ENCODE data around the gene PRSS12. TPM values are rescaled to one million over a fixed set of nuclear protein-coding genes. Genes with fewer than 3 reads are reported as not detected.

PRSS12 gene
- total RNA-seq, 1 donor from 2014 or later, result 2.3 TPM

- Histone ChIP-seq H3K4me3 (ENCODE audit: low read depth, low read length) (no peak overlapping the region), H3K36me3 (ENCODE audit: control insufficient read depth, insufficient read depth, low read length) (no peaks in the 10 kb centered on the region), H3K27me3 (ENCODE audit: control insufficient read depth, insufficient read depth, low read length) (no peaks in the 10 kb centered on the region)
- DNase-seq (ENCODE audit: low read depth), result no peak
- TF ChIP-seq, protein P1, sequence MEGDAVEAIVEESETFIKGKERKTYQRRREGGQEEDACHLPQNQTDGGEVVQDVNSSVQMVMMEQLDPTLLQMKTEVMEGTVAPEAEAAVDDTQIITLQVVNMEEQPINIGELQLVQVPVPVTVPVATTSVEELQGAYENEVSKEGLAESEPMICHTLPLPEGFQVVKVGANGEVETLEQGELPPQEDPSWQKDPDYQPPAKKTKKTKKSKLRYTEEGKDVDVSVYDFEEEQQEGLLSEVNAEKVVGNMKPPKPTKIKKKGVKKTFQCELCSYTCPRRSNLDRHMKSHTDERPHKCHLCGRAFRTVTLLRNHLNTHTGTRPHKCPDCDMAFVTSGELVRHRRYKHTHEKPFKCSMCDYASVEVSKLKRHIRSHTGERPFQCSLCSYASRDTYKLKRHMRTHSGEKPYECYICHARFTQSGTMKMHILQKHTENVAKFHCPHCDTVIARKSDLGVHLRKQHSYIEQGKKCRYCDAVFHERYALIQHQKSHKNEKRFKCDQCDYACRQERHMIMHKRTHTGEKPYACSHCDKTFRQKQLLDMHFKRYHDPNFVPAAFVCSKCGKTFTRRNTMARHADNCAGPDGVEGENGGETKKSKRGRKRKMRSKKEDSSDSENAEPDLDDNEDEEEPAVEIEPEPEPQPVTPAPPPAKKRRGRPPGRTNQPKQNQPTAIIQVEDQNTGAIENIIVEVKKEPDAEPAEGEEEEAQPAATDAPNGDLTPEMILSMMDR (IDR thresholded peaks at IDR 0.05; ENCODE audit: insufficient read depth, low read length, poor library complexity, severe bottlenecking), result no peak
These were observed 93.7 kb downstream of the PRSS12 start for GRCh38 chr4:118259111-118259510.

GRCh38 chr4:118254368-118254767, 98.4 kb downstream of the PRSS12 start:
- no peak overlapping the region for H3K4me3 ChIP-seq (ENCODE audit: low read depth, low read length)
- no peaks in the 10 kb centered on the region for H3K27me3 ChIP-seq (ENCODE audit: control insufficient read depth, insufficient read depth, low read length)
- TF ChIP-seq, protein P1 (IDR thresholded peaks at IDR 0.05; ENCODE audit: insufficient read depth, low read length, poor library complexity, severe bottlenecking), result no peak
- no peaks in the 10 kb centered on the region for H3K36me3 ChIP-seq (ENCODE audit: control insufficient read depth, insufficient read depth, low read length)
- DNase-seq (ENCODE audit: low read depth), result no peak

- Histone ChIP-seq H3K27me3 (ENCODE audit: control insufficient read depth, insufficient read depth, low read length) (no peaks in the 10 kb centered on the region), H3K4me3 (ENCODE audit: low read depth, low read length) (no peak overlapping the region), H3K36me3 (ENCODE audit: control insufficient read depth, insufficient read depth, low read length) (no peaks in the 10 kb centered on the region)
- no peak for DNase-seq (ENCODE audit: low read depth)
- TF ChIP-seq, protein P1 (IDR thresholded peaks at IDR 0.05; ENCODE audit: insufficient read depth, low read length, poor library complexity, severe bottlenecking), result no peak
These were observed 102.9 kb downstream of the PRSS12 start for GRCh38 chr4:118249890-118250289.

- Histone ChIP-seq H3K27me3 (ENCODE audit: control insufficient read depth, insufficient read depth, low read length) (no peaks in the 10 kb centered on the region), H3K36me3 (ENCODE audit: control insufficient read depth, insufficient read depth, low read length) (no peaks in the 10 kb centered on the region), H3K4me3 (ENCODE audit: low read depth, low read length) (no peak overlapping the region)
- TF ChIP-seq, protein P1 (IDR thresholded peaks at IDR 0.05; ENCODE audit: insufficient read depth, low read length, poor library complexity, severe bottlenecking), result no peak
- DNase-seq (ENCODE audit: low read depth), result no peak
These were observed 115.3 kb downstream of the PRSS12 start for GRCh38 chr4:118237531-118237930.

- TF ChIP-seq, protein P1 (IDR thresholded peaks at IDR 0.05; ENCODE audit: insufficient read depth, low read length, poor library complexity, severe bottlenecking), result no peak
- no peak overlapping the region for H3K4me3 ChIP-seq (ENCODE audit: low read depth, low read length)
- H3K27me3 ChIP-seq (ENCODE audit: control insufficient read depth, insufficient read depth, low read length), result no peaks in the 10 kb centered on the region
- H3K36me3 ChIP-seq (ENCODE audit: control insufficient read depth, insufficient read depth, low read length), result no peaks in the 10 kb centered on the region
- DNase-seq (ENCODE audit: low read depth), result no peak
These were observed 117.2 kb downstream of the PRSS12 start for GRCh38 chr4:118235566-118236120.

All from kidney epithelial cell (primary cell).